HepG2 (cell line): ENCODE results near the gene TP53BP2.

ENCODE experiments used
- CHD2 ChIP-seq: IDR thresholded peaks from 2 replicates; pipeline ENCODE4 v1.6.1; 2011; ENCODE audit warnings: low read depth, low read length, improper control_type of control experiment
- CREB1 ChIP-seq, 2 experiments: fragments of 450-650 bp in 1 of 2; IDR thresholded peaks; 2 replicates each; pipeline ENCODE4 v1.6.1; 2016 to 2017; ENCODE audit warnings: control low read depth in 1 of 2, mild to moderate bottlenecking in 1 of 2, missing compliant biosample characterization in 1 of 2, missing genetic modification characterization in 1 of 2
- GABPA ChIP-seq, 2 experiments: IDR thresholded peaks; 2 replicates each; pipeline ENCODE4 v1.6.1; 2011 to 2016; ENCODE audit warnings: low read depth in 2 of 2, low read length in 1 of 2, missing biosample characterization in 1 of 2, missing genetic modification characterization in 1 of 2
- NBN ChIP-seq: fragments of 450-650 bp; conservative IDR thresholded peaks from 2 replicates; pipeline ENCODE4 v1.6.1; 2017
- YY1 ChIP-seq: IDR thresholded peaks from 2 replicates; pipeline ENCODE4 v1.6.1; 2011; ENCODE audit warnings: low read length, low read depth, moderate library complexity, mild to moderate bottlenecking; ENCODE audit not compliant: insufficient read depth, insufficient replicate concordance
- ZFP36L1 ChIP-seq: sonication (generic); formaldehyde crosslinking; IDR thresholded peaks from 2 replicates; pipeline ENCODE4 v1.8.0; 2022; ENCODE audit warnings: mild to moderate bottlenecking, missing genetic modification reagents, moderate library complexity
- ZNF768 ChIP-seq: sonication (generic); formaldehyde crosslinking; IDR thresholded peaks from 2 replicates; pipeline ENCODE4 v1.4.0; 2020; ENCODE audit warnings: missing genetic modification reagents
- TF ChIP-seq, protein P1 (sequence below): fragments of 450-650 bp; IDR thresholded peaks from 2 replicates; pipeline ENCODE4 v1.6.1; 2016
- TF ChIP-seq, protein P2 (sequence below): sonication (generic); formaldehyde crosslinking; IDR thresholded peaks from 2 replicates; pipeline ENCODE4 v1.5.0; 2020; ENCODE audit warnings: mild to moderate bottlenecking, missing genetic modification reagents, moderate library complexity

DNA sequence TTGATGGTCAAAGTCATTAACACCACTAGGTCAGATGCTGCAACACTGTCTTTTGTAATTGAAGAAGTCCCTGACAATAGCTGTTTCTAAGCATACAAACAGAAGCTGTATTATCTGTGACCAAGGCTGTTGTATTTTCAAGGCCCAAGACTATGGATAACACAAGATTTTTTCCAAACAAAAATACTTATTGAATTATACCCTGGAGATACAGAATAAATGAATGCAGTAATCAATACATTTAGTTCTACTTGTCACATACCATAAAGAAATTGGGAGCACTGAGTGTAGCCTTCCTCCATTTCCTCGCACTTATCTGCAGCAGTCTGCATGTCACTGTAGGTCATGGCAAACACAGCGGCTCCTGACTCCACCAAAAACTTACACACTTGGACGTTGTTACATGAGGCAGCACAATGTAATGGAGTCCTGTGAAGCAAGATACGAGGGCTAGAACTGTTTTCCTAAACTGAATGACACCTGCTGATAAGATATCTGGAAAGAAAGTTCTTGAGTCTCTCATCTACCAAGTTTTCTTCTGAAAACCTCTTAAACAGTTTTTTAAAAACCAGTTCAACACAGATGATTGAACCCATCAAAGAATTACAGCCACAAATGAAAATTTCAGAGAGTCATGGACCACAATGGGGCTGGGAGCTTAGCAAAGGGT is 56.9 kb downstream of the TP53BP2 start:
- no peak for TF ChIP-seq GABPA (IDR thresholded peaks at IDR 0.05; ENCODE audit: low read depth, low read length)
- TF ChIP-seq GABPA (CRISPR knock-in tag; IDR thresholded peaks at IDR 0.05; ENCODE audit: low read depth) = no peak
- TF ChIP-seq, protein P1, sequence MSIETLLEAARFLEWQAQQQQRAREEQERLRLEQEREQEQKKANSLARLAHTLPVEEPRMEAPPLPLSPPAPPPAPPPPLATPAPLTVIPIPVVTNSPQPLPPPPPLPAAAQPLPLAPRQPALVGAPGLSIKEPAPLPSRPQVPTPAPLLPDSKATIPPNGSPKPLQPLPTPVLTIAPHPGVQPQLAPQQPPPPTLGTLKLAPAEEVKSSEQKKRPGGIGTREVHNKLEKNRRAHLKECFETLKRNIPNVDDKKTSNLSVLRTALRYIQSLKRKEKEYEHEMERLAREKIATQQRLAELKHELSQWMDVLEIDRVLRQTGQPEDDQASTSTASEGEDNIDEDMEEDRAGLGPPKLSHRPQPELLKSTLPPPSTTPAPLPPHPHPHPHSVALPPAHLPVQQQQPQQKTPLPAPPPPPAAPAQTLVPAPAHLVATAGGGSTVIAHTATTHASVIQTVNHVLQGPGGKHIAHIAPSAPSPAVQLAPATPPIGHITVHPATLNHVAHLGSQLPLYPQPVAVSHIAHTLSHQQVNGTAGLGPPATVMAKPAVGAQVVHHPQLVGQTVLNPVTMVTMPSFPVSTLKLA = no peak
- TF ChIP-seq, protein P2, sequence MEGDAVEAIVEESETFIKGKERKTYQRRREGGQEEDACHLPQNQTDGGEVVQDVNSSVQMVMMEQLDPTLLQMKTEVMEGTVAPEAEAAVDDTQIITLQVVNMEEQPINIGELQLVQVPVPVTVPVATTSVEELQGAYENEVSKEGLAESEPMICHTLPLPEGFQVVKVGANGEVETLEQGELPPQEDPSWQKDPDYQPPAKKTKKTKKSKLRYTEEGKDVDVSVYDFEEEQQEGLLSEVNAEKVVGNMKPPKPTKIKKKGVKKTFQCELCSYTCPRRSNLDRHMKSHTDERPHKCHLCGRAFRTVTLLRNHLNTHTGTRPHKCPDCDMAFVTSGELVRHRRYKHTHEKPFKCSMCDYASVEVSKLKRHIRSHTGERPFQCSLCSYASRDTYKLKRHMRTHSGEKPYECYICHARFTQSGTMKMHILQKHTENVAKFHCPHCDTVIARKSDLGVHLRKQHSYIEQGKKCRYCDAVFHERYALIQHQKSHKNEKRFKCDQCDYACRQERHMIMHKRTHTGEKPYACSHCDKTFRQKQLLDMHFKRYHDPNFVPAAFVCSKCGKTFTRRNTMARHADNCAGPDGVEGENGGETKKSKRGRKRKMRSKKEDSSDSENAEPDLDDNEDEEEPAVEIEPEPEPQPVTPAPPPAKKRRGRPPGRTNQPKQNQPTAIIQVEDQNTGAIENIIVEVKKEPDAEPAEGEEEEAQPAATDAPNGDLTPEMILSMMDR (CRISPR knock-in tag) = no peak
- TF ChIP-seq NBN = no peak
- TF ChIP-seq ZFP36L1 (CRISPR knock-in tag) = no peak
- no peak for TF ChIP-seq CREB1 (IDR thresholded peaks at IDR 0.05)
- TF ChIP-seq CREB1 (CRISPR knock-in tag; IDR thresholded peaks at IDR 0.05) = no peak
- no peak for TF ChIP-seq CHD2
- TF ChIP-seq ZNF768 (CRISPR knock-in tag) = no peak
- TF ChIP-seq YY1 = no peak
